GM21619 (cell line): ENCODE data around the gene RCSD1.
"Not testable (repeated sequence)": the region's sequence is repeated elsewhere in the genome, so short reads cannot be mapped to it uniquely, and the experiment has no call there.

Experiments
- ATAC-seq: cut with Tn5 transposase; IDR thresholded peaks from one replicate; pipeline ENCODE4 v1.9.1; 2021; ENCODE audit not compliant: unreplicated experiment

Gene RCSD1

DNA sequence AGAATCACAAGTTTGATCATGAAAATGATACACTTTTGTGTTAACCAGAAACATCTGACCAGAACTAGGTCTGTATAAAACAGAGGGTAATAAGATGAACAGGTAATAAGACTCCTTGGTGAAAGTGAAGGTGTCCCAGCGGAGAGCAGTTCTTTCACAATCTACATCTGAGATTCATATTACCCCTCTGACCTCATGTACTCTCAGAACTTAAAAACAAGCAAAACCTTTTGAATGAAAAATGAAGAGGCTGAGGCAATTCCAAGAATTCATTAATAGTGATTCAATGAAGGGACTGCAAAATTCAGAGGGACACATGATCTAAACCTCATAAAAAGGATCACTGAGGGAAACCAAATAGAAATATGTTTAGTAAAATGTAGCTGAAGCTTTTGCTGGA is 80.8 kb downstream of the RCSD1 start:
- no peak for ATAC-seq

DNA sequence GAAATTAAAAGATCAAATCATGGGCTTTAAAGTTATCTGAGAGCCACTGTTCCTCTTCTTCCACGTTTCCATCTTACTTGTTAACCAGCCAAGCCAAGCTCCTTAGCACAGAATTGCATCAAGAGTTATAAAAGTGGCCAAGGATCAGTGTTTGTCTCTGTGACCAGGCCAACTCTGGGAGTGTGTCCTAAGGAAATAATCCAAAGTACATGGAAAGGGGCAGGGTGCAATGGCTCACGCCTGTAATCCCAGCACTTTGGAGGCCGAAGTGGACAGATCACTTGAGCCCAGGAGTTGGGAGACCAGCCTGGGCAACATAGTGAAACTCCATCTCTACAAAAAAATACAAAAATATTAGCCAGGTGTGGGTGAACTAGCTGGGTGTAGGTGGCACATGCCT is 81.8 kb downstream of the RCSD1 start:
- ATAC-seq: no peak

DNA sequence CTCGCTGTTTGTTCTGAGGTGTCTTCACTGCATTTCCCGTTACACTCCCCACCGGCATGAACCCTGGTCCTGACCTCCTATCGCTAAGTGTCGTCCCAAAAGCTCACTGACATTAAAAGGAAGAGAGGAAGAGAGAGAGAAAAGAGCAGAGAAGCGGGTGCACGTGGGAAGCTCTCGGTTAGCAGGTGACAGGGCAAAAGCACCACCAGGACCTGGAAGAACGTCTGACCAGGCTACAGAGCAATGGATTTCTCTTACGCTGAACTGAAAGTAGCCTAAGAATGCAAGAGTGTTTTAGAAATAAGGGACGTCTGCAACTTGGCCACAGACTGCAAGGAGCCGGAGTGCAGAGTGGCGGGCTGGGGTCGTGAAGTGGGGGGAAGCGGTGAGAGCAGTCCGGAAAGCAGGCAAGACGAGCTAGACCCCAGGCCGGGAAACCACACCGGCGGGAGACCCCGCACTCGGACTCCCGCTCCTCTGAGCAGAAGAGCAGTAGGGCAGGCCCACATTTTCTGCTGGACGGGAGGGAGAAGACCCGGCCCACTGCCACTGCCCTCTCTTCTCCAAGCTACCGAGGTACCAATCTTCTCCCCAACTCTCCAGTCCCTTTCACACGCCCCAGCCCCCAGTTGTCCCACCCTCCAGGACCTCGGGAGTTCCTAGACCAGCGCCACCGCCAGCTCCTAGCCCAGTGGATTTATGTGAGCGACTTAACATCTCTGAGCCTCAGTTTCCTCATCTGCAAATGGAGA is 83.5 kb downstream of the RCSD1 start:
- no peak for ATAC-seq

DNA sequence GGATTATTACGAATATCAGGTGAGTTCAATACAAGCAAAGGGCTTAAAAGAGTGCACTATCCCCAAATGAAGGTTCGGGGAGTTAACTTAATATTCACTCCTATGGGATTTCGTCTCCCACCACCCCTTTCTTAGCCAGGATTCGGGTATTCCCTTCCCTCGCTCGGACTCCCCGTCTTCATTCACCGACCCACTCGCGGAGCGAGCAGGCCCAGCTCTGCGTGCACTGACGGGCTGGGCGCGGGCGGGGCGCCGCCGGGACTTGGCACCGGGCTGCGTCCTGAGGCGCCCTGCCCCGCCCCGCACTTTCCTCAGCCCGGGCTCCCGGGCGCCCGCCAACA is 84.0 kb downstream of the RCSD1 start:
- ATAC-seq: peak; percentile 46

DNA sequence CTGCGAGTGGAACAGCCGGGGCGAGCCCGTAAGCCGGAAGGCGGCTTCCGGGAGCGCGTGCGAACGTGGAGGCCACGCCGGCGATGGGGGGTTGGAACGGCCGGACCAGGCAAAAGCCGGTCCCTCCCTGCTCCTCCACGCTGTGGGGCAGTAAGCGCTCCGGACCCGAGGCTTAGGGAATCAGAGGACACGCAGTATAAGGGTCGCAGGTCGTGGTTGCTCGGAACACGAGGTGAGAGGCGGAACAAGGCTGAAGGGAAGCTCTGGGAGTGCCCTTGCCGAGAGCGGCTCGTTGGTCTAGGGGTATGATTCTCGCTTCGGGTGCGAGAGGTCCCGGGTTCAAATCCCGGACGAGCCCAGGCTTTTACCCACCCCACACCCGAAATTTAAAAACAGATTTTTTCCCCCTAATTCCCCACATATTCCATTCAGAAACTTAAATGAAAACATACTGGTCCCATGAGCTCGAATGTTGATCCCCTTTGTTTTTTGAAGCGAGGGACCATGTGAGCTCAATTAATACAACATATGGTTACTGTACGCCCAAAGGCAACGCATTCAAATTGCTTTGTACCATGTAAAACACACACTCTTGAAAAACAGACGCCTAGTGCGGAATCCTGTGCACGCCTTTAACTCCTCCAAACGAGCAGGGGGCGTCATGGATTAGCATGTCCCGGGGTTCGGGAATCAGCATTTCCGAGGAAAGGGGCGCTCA is 84.6 kb downstream of the RCSD1 start:
- ATAC-seq: peak; percentile 48

DNA sequence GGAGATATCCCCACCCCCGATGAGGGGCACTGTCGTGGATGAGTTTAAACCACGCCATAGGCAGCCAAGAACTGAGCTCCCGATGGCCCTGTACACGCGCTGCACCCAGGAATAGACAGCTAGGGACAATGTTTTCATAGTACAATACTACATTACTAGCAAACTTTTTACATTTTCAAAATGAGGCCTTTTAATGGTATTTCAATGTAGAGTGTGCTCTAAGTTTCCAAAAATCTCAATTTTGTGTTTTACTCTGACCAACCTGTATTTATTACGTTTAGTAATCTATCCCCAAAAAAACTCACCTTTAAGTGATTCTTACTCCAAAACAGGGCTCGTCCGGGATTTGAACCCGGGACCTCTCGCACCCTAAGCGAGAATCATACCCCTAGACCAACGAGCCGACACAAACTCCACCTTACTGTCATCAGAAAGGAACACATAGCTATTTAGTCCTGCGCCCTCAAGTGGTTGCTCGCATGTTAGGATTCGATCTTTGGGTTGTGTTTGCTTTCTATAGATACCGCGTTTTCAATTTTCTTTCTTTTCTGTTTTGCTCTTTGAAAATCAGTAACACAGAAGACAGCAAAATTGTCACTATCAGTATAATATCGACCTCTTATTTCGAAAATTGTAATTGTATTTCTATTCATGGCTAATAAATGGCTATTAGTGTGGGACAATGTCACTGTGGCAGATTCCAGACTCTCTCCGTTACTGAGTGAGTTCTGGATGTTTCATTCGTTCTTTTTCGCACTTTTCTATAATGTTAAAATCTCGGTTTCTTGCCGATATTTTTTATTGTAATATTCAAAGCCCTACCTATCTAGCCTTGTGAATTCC is 85.3 kb downstream of the RCSD1 start:
- peak; percentile 36 for ATAC-seq

DNA sequence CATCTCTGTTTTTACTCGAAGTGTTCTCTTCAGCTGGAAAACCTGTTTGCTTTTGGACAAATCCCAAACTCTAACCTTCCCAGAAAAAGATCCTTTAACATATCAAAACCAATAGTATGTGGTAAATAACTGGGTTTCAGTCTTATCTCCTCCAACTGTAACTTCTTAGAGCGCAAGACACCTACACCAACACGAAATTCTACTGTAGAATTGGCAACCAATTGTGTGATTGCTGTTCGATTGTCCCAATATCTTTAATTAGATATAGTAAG is 85.9 kb downstream of the RCSD1 start:
- no peak for ATAC-seq

DNA sequence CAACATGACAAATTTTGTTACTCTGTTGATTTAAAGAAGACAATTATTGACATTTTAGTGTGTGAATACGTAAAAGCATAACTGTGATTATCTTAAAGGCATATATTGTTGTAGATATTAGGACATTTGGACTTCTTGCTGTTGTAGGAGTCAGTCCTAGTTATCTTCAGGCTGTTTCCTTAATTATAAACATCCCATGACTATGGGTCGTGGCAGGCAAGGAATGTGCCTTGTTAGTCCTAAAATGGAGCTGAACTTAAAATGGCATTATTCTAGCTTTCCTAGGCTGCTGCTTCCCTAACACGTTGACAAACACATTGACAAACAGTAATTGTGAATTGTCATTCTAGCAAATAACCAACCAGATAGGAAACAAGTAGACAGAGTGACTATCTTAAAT is 87.3 kb downstream of the RCSD1 start:
- ATAC-seq: no peak

DNA sequence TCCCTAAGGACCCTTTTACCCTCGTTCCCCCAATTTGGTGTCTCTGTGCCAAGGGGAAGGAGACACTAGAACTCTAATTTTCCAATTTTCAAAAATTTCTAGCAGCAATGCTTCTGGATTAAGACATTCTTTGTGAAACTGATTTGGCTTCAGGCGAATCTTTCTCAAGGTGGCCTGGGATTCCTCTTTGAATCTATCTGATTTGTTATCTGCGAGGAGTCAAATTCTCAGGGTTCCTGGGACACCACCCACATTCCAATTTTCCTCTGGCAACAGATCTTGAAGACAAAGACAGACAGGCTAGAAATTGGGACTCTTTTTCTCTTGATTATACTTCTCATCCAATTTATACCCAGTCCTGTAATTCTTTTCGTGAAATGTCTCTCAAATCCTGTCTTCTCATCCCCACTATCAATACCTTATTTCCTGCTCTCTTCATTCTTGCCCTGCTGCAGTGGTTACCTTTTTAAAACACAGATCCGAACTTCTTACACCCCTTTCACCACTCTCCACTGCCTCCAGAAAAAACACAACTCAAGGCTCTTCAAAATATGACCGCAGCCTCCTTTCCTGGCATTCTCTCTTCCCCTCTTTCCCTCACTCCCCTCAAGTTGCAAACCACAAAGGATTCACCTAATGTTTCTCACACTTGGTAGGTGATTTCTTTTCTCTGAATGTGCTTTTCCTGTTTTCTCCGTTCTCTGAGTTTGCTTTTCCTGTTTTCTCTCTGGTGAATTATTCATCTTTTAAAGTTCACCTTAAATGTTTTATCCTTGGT is 89.1 kb downstream of the RCSD1 start:
- no peak for ATAC-seq

DNA sequence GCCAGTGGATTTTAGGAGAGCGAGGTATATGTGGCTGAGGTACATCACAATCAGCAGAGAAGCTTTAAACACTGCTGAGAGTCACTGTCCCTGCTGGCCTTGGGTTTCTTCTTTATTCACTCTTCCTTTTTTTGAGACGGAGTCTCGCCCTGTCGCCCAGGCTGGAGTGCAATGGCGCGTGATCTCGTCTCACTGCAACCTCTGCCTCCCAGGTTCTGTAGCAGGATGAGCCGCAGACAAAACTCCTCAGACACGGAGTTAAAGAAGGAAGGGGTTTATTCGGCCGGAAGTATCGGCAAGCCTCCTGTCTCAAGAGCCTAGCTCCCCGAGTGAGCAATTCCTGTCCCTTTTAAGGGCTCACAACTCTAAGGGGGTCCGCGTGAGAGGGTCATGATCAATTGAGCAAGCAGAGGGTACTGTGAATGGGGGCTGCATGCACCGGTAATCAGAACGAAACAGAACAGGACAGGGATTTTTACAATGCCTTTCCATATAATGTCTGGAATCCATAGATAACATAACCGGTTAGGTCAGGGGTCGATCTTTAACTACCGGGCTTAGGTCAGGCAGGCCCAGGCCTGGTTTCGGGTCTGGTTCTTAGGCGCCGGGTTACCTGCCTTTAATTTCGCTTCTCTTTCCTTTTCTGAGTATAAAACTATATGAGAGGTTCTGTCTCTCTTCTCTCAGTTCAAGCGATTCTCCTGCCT is 89.8 kb downstream of the RCSD1 start:
- ATAC-seq: not testable (repeated sequence)

DNA sequence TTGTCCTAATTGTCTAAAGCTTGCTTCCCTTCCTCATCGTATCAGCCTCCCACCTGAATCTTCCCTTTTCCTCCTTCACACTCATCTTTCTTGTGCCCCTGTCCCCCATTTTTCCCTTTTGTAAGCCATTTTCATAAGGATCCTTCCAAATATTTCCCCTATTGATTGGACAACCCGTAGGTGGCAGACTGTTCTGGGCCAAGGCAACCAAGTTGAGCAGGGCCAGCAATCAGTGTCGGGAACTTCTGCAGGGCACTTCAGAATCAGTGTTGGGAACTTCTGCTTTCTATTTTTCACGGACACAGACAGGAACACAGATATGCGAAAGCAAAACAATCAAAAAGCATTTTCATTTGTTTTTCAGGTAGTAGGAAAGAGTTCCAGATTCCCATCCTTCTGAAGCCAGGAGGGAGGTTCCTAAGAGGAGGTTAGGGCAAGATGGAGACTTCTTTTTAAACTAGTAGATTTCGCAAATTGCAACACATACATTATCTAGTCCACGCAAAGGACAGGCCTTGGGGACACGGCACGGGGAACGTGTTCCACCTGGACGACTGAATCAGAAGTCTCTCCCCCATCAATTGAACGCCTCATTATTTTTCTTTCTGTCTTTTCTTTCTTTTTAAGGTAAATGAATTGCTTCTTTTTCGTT is 91.1 kb downstream of the RCSD1 start:
- ATAC-seq: no peak

DNA sequence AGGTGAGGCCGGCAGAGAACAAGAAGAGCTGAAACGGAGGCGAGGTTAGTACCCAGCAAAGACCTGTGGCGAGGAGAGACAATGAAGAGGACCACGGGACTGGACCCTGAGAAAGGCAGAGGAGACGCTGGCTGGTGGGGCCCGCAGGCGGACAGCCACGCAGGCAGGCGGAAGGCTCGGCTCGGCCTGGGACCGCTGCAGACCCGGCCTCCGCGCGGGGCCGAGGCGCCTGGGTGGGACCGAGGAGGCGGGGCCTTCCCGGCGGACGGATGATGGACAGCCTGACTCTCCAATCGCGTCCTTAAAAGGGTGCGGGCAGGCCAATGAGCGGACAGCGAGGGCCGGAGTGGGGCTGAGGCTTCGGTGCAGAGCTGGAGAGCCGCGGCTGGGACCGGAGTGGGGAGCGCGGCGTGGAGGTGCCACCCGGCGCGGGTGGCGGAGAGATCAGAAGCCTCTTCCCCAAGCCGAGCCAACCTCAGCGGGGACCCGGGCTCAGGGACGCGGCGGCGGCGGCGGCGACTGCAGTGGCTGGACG is 91.7 kb downstream of the RCSD1 start, which contains the start of gene MPZL1:
Gene MPZL1 (plus strand): TSS at position 366 of the 535 bp plus-strand sequence. CDS start 170 bp downstream, outside the sequence.
- peak; percentile 93 for ATAC-seq

DNA sequence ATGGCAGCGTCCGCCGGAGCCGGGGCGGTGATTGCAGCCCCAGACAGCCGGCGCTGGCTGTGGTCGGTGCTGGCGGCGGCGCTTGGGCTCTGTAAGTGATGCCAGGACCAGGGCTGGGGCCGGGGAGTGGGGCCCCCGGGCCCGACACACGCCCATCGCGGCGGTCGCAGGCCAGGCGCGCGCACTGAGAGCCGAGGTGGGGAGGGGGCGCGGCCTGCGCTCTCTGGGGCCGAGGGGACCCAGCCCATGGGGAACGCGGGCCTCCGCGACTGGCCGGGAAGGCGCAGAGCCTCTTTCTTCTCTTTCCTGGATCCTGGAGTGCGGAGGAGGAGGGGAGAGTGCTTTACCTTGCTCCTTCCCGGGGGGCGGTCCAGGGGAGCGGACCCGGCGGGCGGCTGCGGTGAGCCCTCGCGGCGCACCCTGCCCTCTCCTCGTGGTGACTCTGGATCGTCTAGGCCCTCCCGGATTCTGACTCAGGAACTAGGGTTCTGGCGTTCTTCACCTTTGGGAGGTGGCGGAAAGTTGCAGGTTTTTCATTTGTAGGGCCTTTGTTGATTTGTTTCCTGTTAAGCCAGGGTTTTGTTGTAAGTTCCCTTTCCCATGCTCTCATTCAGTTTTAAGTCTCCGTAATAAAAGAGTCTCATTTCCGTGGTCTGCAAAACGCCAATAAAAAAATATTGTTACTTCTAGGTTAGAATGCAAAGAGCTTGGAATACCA is 92.3 kb downstream of the RCSD1 start:
- peak; percentile 36 for ATAC-seq

DNA sequence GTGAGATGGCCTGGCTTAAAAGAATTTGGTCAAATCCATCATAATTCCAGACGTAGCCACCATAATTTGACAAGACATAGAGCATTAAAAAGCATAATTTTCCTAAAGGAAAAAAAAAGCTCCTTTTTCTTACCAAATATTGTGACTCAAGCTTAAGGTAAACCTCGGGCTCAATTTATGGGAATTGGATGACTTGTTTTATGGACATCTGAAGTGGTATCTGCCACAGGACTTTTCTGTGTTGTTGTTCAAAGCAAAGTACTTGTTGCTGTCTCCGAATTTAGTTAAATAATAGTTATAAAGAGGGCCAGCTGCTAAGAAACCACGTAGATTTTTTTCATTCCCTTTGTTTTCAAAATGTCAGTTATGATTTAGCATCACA is 92.8 kb downstream of the RCSD1 start:
- ATAC-seq: no peak

DNA sequence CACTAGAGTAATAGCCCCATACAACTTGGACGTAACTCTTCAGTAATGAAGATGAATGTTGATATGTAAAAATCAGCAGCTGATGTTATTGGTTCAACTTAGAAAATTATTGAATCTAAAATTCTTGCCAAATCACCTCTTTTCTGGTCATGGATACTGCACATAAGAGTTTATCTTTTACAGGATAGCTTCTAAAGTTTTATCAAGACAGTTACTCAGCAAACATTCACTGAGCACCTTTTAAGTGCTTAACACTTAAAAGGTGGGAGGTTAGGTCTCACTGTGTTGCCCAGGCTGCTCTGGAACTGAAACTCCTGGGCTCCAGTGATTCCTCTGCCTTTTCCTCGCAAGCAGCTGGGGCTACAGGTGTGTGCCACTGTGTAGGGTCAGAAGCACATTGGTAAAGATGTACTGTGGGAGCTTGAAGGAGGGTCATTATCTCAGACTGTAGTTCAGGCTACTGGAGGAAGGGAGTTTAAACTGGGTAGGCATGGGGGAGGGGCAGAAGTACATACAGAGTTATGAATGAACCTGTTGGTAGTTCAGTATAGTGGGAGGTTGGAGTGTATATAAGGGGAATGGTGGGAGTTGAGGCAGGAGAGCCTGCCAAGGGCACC is 93.8 kb downstream of the RCSD1 start:
- no peak for ATAC-seq

DNA sequence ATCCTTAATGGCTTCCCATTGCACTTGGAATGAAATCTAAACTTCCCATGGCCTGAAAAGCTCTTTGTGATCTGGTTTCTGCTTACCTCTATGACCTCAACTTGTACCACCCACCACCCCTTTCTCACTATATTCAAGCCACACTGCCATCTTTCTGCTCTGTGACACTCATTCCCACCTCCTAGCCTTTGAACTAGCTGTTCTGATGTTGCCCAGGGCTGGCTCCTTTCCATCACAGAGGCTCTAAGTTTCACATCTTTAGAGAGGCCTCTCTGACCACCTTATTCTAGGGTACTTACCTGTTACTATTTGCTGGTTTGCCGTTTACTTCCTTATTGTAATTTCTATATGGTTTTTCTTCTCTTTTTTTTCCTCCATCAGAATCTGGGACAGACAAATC is 96.0 kb downstream of the RCSD1 start:
- ATAC-seq: no peak

DNA sequence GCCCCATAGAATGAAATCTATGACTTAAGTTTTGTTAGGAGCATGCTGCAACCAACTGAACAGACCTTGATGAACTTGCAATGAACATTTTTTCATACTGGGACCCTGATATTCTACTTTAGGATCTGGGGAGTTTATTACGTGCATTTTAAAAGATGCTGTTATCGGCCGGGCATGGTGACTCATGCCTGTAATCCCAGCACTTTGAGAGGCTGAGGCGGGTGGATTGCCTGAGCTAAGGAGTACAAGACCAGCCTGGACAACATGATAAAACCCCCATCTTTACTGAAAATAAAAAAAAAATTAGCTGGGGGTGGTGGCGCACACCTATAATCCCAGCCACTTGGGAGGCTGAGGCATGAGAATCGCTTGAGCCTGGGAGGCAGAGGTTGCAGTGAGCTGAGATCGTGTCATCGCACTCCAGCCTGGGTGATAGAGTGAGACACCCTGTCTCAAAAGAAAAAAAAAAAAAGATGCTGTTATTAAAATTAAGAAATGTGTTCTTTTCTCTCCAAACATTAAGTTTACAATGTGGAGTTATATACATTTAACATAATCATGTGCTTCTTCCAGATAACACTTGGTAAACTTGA is 98.9 kb downstream of the RCSD1 start:
- no peak for ATAC-seq

DNA sequence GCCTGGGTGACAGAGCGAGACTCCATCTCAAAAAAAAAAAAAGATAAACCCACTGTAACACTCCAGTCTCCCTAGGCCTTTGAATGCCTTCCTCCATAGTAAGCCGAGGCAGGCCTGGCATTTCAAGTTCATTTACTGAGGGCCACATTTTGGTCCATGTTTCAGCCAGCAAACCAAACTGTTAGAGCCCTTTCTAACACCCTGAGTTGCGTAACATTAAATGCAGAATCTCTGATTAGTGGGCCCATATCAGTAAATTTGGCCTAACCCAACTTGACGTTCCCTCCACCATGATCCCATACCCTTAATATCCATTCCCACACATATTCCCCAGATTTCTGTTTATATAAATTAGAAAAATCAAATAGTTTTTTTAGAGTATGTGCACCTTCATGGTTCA is 104.2 kb downstream of the RCSD1 start:
- ATAC-seq: no peak
